Body of pancreas (tissue), 4 donors: ENCODE data around the gene UGT1A4.

Experiments used
- POLR2A ChIP-seq, 3 donors: fragments of 450-650 bp; IDR thresholded peaks; one replicate each; pipeline ENCODE4 v1.6.1; 2016; ENCODE audit warnings: antibody characterized with exemption in 3 of 3, mild to moderate bottlenecking in 2 of 3
- TF ChIP-seq, protein P1 (sequence below), 7 experiments: fragments of 450-650 bp in 4 of 7; fragments of 200-600 bp in 3 of 7; sonication (generic) in 3 of 7; IDR thresholded peaks; one replicate each; pipeline ENCODE4 v1.5.1; 2016 to 2019; ENCODE audit warnings: antibody characterized with exemption in 7 of 7

DNA sequence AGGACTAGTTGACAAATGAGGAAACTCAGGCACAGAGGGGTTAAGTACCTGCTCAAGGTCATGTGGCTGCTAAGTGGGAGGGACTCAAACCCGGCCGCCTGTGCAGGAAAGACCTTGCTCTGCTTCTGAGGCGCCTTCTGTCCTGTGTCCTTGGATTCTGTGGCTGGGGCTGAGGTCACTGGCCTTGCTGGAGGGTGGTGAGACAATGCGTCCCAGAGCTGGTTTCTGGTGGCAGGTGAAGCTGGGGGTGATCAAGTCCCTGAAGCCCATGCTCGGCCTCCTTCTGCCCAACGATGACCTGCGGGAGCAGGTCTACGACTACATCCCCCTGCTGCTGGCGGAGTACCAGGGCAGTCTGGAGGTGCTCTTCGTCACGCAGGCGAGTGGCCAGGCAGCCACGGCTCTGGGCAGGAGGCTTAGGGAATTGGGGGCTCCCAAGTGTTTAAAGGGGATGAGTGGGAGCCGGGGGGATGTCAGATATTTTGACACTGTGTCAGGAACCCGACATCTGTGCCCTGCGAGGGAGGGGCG lies 75.7 kb downstream of the UGT1A4 start:
- TF ChIP-seq POLR2A (IDR thresholded peaks at IDR 0.05): no peak
- TF ChIP-seq, protein P1, sequence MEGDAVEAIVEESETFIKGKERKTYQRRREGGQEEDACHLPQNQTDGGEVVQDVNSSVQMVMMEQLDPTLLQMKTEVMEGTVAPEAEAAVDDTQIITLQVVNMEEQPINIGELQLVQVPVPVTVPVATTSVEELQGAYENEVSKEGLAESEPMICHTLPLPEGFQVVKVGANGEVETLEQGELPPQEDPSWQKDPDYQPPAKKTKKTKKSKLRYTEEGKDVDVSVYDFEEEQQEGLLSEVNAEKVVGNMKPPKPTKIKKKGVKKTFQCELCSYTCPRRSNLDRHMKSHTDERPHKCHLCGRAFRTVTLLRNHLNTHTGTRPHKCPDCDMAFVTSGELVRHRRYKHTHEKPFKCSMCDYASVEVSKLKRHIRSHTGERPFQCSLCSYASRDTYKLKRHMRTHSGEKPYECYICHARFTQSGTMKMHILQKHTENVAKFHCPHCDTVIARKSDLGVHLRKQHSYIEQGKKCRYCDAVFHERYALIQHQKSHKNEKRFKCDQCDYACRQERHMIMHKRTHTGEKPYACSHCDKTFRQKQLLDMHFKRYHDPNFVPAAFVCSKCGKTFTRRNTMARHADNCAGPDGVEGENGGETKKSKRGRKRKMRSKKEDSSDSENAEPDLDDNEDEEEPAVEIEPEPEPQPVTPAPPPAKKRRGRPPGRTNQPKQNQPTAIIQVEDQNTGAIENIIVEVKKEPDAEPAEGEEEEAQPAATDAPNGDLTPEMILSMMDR (IDR thresholded peaks at IDR 0.05): no peak
